HG03097 (cell line): ENCODE measurements around the gene STK24.

Source experiments
- ATAC-seq: cut with Tn5 transposase; IDR thresholded peaks from one replicate; pipeline ENCODE4 v1.9.1; 2021; ENCODE audit not compliant: unreplicated experiment, low FRiP score

STK24 gene

GRCh38 chr13:98557937-98558792, 18.7 kb downstream of the STK24 start:
- ATAC-seq: no peak

GRCh38 chr13:98556968-98557631, 19.8 kb downstream of the STK24 start:
- ATAC-seq: no peak

GRCh38 chr13:98556142-98556816, 20.6 kb downstream of the STK24 start:
- no peak for ATAC-seq

GRCh38 chr13:98549728-98550317, 27.1 kb downstream of the STK24 start:
- peak; percentile 76 for ATAC-seq

GRCh38 chr13:98549006-98549727, 27.7 kb downstream of the STK24 start:
- ATAC-seq: no peak

GRCh38 chr13:98548230-98548629, 28.7 kb downstream of the STK24 start:
- ATAC-seq: no peak

- ATAC-seq: no peak
These were observed 29.5 kb downstream of the STK24 start for GRCh38 chr13:98547455-98547854.

- ATAC-seq: no peak
These were observed 30.5 kb downstream of the STK24 start for GRCh38 chr13:98546402-98546801.

GRCh38 chr13:98544104-98544710, 32.7 kb downstream of the STK24 start:
- no peak for ATAC-seq

GRCh38 chr13:98543378-98544103, 33.4 kb downstream of the STK24 start:
- ATAC-seq: no peak

- peak; percentile 56 for ATAC-seq
These were observed 34.1 kb downstream of the STK24 start for GRCh38 chr13:98542568-98543377.

GRCh38 chr13:98541701-98542203, 35.2 kb downstream of the STK24 start:
- no peak for ATAC-seq

GRCh38 chr13:98541191-98541590, 35.7 kb downstream of the STK24 start:
- ATAC-seq: no peak

- ATAC-seq: no peak
These were observed 36.4 kb downstream of the STK24 start for GRCh38 chr13:98540476-98540875.

GRCh38 chr13:98539666-98540065, 37.2 kb downstream of the STK24 start:
- ATAC-seq: no peak

- ATAC-seq: no peak
These were observed 38.0 kb downstream of the STK24 start for GRCh38 chr13:98538876-98539275.

- no peak for ATAC-seq
These were observed 39.2 kb downstream of the STK24 start for GRCh38 chr13:98537740-98538139.

GRCh38 chr13:98537306-98537705, 39.6 kb downstream of the STK24 start:
- no peak for ATAC-seq
